Raji (cell line): ENCODE results near the gene ALDH6A1.

Experiments
- POLR2A ChIP-seq: IDR thresholded peaks from 2 replicates; pipeline ENCODE4 v1.6.1; 2011; ENCODE audit warnings: low read depth, low read length, control low read depth; ENCODE audit not compliant: insufficient read depth

The ALDH6A1 gene

GRCh38 chr14:74065746-74066575 lies 18.3 kb downstream of the ALDH6A1 start:
- no peak for TF ChIP-seq POLR2A

GRCh38 chr14:74064883-74065282 lies 19.4 kb downstream of the ALDH6A1 start:
- no peak for TF ChIP-seq POLR2A

GRCh38 chr14:74064426-74064825 lies 19.8 kb downstream of the ALDH6A1 start:
- no peak for TF ChIP-seq POLR2A

GRCh38 chr14:74062809-74063150 lies 21.5 kb downstream of the ALDH6A1 start:
- TF ChIP-seq POLR2A, result no peak

- no peak for TF ChIP-seq POLR2A
Observed at GRCh38 chr14:74049876-74050495, 34.3 kb downstream of the ALDH6A1 start.

GRCh38 chr14:74048281-74048680 lies 36.0 kb downstream of the ALDH6A1 start:
- no peak for TF ChIP-seq POLR2A

- TF ChIP-seq POLR2A, result no peak
Observed at GRCh38 chr14:74045522-74045921, 38.7 kb downstream of the ALDH6A1 start.

GRCh38 chr14:74042296-74042695 lies 42.0 kb downstream of the ALDH6A1 start:
- no peak for TF ChIP-seq POLR2A

- no peak for TF ChIP-seq POLR2A
Observed at GRCh38 chr14:74038020-74038859, 46.0 kb downstream of the ALDH6A1 start.

GRCh38 chr14:74035556-74035955 lies 48.7 kb downstream of the ALDH6A1 start:
- no peak for TF ChIP-seq POLR2A

GRCh38 chr14:74034572-74034971 lies 49.7 kb downstream of the ALDH6A1 start:
- TF ChIP-seq POLR2A, result no peak

GRCh38 chr14:74029136-74029535 lies 55.1 kb downstream of the ALDH6A1 start:
- no peak for TF ChIP-seq POLR2A

- TF ChIP-seq POLR2A, result no peak
Observed at GRCh38 chr14:74022346-74022745, 61.9 kb downstream of the ALDH6A1 start.

- no peak for TF ChIP-seq POLR2A
Observed at GRCh38 chr14:74019408-74020137, 64.7 kb downstream of the ALDH6A1 start.
